Effector memory CD4-positive, alpha-beta T cell (primary cell): ENCODE measurements around the gene AMMECR1L.
"Not testable (repeated sequence)": the region's sequence is repeated elsewhere in the genome, so short reads cannot be mapped to it uniquely, and the experiment has no call there.

Experiments
- DNase-seq, 3 donors: peaks; one replicate each; pipeline ENCODE4 v3.0.0-alpha.2; 2020
- H3K27ac ChIP-seq: 2 replicates; pipeline ENCODE4 v1.7.0; 2013; ENCODE audit warnings: mild to moderate bottlenecking, low read length, moderate library complexity; ENCODE audit not compliant: insufficient read depth, poor library complexity, severe bottlenecking
- H3K27me3 ChIP-seq: replicated peaks from 2 replicates; pipeline ENCODE4 v1.7.0; 2013; ENCODE audit warnings: mild to moderate bottlenecking, low read length; ENCODE audit not compliant: insufficient read depth, control insufficient read depth, poor library complexity, severe bottlenecking
- H3K36me3 ChIP-seq: 2 replicates; pipeline ENCODE4 v1.7.0; 2013; ENCODE audit warnings: mild to moderate bottlenecking, low read length, moderate library complexity; ENCODE audit not compliant: control insufficient read depth, insufficient read depth
- H3K4me1 ChIP-seq: 2 replicates; pipeline ENCODE4 v1.7.0; 2013; ENCODE audit warnings: low read length, mild to moderate bottlenecking; ENCODE audit not compliant: control insufficient read depth, insufficient read depth, poor library complexity, severe bottlenecking
- H3K4me3 ChIP-seq: 2 replicates; pipeline ENCODE4 v1.7.0; 2013; ENCODE audit warnings: low read length, low read depth, mild to moderate bottlenecking; ENCODE audit not compliant: insufficient read depth, poor library complexity, severe bottlenecking
- H3K9me3 ChIP-seq: 2 replicates; pipeline ENCODE4 v1.7.0; 2013; ENCODE audit warnings: mild to moderate bottlenecking, low read length, moderate library complexity; ENCODE audit not compliant: control insufficient read depth

The AMMECR1L gene

GRCh38 chr2:127907733-127908400 is 22.1 kb upstream of the AMMECR1L start:
- DNase-seq, H3K4me3 ChIP-seq, H3K27ac ChIP-seq, H3K9me3 ChIP-seq, H3K4me1 ChIP-seq, H3K36me3 ChIP-seq, H3K27me3 ChIP-seq: not testable (repeated sequence)

- Histone ChIP-seq H3K4me3 (no peak overlapping the region), H3K36me3 (no peaks in the 10 kb centered on the region), H3K27me3 (no peaks in the 10 kb centered on the region), H3K4me1 (no peaks in the 10 kb centered on the region), H3K9me3 (no peaks in the 10 kb centered on the region), H3K27ac (no peak overlapping the region)
- no peak for DNase-seq
Measured at GRCh38 chr2:127906206-127906926, 20.6 kb upstream of the AMMECR1L start.

DNA sequence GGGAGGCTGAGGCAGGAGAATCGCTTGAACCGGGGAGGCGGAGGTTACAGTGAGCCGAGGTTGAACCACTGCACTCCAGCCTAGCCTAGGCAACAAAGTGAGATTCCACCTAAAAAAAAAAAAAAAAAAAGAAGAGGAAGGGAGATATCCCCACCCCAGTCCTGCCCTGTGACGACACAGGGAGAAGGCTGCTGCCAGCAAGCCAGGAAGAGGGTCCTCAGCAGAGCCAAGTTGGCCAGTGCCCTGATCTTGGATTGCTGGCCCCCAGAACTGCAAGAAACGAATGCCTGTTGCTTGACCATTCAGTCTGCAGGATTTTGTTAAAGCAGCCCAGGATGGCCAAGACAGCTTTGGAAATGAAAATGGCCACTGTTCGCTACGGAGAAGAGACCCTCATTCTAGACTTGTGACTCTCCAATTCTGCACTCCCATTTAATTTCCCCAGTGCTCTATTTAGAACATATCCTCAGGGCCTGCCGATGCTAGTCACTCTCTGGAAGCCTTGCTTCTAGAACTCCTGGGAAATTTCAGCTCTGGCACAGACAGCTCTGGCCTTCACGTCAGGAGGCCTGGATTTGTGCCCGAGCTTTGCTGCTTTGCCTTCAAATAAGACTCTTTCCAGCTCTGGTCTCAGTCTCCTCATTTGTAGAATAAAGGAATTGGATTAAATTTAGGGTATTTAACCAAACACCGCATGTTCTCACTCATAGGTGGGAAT is 15.7 kb upstream of the AMMECR1L start:
- Histone ChIP-seq H3K27me3 (no peaks in the 10 kb centered on the region), H3K36me3 (no peaks in the 10 kb centered on the region), H3K27ac (no peak overlapping the region), H3K9me3 (no peaks in the 10 kb centered on the region), H3K4me1 (no peaks in the 10 kb centered on the region), H3K4me3 (no peak overlapping the region)
- no peak for DNase-seq

- DNase-seq: no peak
- H3K4me3 ChIP-seq: no peak overlapping the region
- H3K36me3 ChIP-seq: no peaks in the 10 kb centered on the region
- H3K27ac ChIP-seq: no peak overlapping the region
- no peaks in the 10 kb centered on the region for H3K9me3 ChIP-seq
- H3K4me1 ChIP-seq: no peaks in the 10 kb centered on the region
- H3K27me3 ChIP-seq: no peaks in the 10 kb centered on the region
Measured at GRCh38 chr2:127897531-127898211, 11.9 kb upstream of the AMMECR1L start.

GRCh38 chr2:127893494-127893893 is 7.7 kb upstream of the AMMECR1L start:
- Histone ChIP-seq H3K36me3 (no peaks in the 10 kb centered on the region), H3K27ac (no peak overlapping the region), H3K4me1 (no peaks in the 10 kb centered on the region), H3K27me3 (no peaks in the 10 kb centered on the region), H3K4me3 (no peak overlapping the region), H3K9me3 (no peaks in the 10 kb centered on the region)
- DNase-seq: no peak

- Histone ChIP-seq H3K27me3 (no peaks in the 10 kb centered on the region), H3K9me3 (no peaks in the 10 kb centered on the region), H3K4me1 (no peaks in the 10 kb centered on the region), H3K36me3 (no peaks in the 10 kb centered on the region), H3K4me3 (no peak overlapping the region), H3K27ac (no peak overlapping the region)
- DNase-seq: no peak
Measured at GRCh38 chr2:127893033-127893432, 7.3 kb upstream of the AMMECR1L start.

DNA sequence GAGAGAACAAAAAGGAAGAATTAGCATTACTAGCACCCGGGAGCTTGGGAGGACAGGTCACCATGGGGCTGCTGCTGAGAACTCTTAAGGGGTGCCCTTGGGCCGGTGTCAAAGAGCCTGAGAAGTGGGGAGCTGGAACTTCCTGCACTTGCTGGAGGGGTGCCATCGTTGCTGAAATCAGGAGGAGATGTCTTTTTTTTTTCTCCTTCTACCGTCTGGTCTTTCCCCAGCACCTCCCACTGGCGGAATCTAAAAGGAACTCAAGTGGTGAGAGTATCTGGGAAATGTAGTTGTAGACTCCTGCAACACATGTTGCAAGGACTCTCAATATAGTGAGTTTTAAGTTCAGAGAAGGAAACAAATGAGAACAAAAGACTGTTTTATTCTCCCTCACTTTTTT is 6.1 kb upstream of the AMMECR1L start:
- DNase-seq: no peak

GRCh38 chr2:127890756-127891155 is 5.0 kb upstream of the AMMECR1L start:
- H3K27ac ChIP-seq, H3K36me3 ChIP-seq, H3K4me1 ChIP-seq, DNase-seq, H3K9me3 ChIP-seq, H3K4me3 ChIP-seq, H3K27me3 ChIP-seq: not testable (repeated sequence)

More for the DNA sequence above, 6.1 kb upstream of the AMMECR1L start:
- H3K27ac ChIP-seq: no peak overlapping the region
- H3K27me3 ChIP-seq: no peaks in the 10 kb centered on the region
- H3K36me3 ChIP-seq: no peaks in the 10 kb centered on the region
- H3K4me1 ChIP-seq: peaks cover 5% of the 10 kb centered on the region
- H3K4me3 ChIP-seq: no peak overlapping the region
- no peaks in the 10 kb centered on the region for H3K9me3 ChIP-seq

- no peaks in the 10 kb centered on the region for H3K36me3 ChIP-seq
- peaks cover 14% of the 10 kb centered on the region for H3K4me1 ChIP-seq
- no peaks in the 10 kb centered on the region for H3K9me3 ChIP-seq
- DNase-seq: no peak
- H3K4me3 ChIP-seq: no peak overlapping the region
- H3K27me3 ChIP-seq: no peaks in the 10 kb centered on the region
- H3K27ac ChIP-seq: no peak overlapping the region
Measured at GRCh38 chr2:127888772-127889171, 3.0 kb upstream of the AMMECR1L start.

- peaks cover 14% of the 10 kb centered on the region for H3K4me1 ChIP-seq
- no peak overlapping the region for H3K4me3 ChIP-seq
- no peak for DNase-seq
- H3K27me3 ChIP-seq: no peaks in the 10 kb centered on the region
- no peaks in the 10 kb centered on the region for H3K9me3 ChIP-seq
- no peaks in the 10 kb centered on the region for H3K36me3 ChIP-seq
- no peak overlapping the region for H3K27ac ChIP-seq
Measured at GRCh38 chr2:127887776-127888130, 2.0 kb upstream of the AMMECR1L start.
